Mesothelial cell of epicardium (in vitro differentiated cells): Measurements from ENCODE around the gene FGGY. TPM values are rescaled to one million over a fixed set of nuclear protein-coding genes. Genes with fewer than 3 reads are reported as not detected.

ENCODE experiments used
- DNase-seq, 2 experiments: peaks; one replicate each; pipeline ENCODE4 v3.0.0; 2021; ENCODE audit warnings: low spot score in 2 of 2; ENCODE audit not compliant: unreplicated experiment in 2 of 2
- H3K27ac Mint-ChIP-seq: 2 replicates; pipeline ENCODE4 v1.8.0; 2021; ENCODE audit warnings: mixed read lengths
- H3K27me3 Mint-ChIP-seq: 2 replicates; pipeline ENCODE4 v1.8.0; 2021; ENCODE audit warnings: low read depth, mixed read lengths
- H3K36me3 Mint-ChIP-seq: 2 replicates; pipeline ENCODE4 v1.8.0; 2021; ENCODE audit warnings: mixed read lengths
- H3K4me1 Mint-ChIP-seq: 2 replicates; pipeline ENCODE4 v1.8.0; 2021; ENCODE audit warnings: mixed read lengths
- H3K4me3 Mint-ChIP-seq: 2 replicates; pipeline ENCODE4 v1.8.0; 2021; ENCODE audit warnings: mild to moderate bottlenecking, moderate library complexity, mixed read lengths
- H3K9me3 Mint-ChIP-seq: 2 replicates; pipeline ENCODE4 v1.8.0; 2021; ENCODE audit warnings: mixed read lengths
- total RNA-seq: library from RNA; stranded (reverse); gene quantifications from 3 replicates; pipeline ENCODE4 v1.2.1, GENCODE V29; 2021
- TF ChIP-seq, protein P1 (sequence below): fragments of 200-600 bp; sonication (generic); IDR thresholded peaks from one replicate; pipeline ENCODE4 v1.5.0; 2021; ENCODE audit warnings: antibody characterized with exemption; ENCODE audit not compliant: unreplicated experiment

FGGY gene
- total RNA-seq, 1 donor from 2014 or later, result 21.8 TPM

DNA sequence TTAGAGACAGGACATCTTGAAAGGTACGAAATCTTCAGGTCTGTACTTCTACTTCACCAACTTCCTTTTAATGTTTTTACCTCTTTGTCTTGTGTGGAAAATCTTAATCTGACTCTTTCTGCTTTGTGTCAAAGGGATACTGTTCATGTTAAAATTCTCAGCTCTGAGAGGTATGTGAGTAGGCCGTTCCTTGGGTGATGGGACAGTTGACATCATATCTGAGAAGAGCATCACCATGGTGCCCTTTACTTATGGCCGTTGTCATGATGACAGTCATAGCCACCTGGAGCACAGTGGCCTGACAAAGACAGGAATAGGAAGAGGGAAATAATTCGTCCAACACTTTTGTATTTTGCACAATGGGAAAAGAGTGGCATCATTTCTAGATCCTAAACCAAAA lies 145.6 kb downstream of the FGGY start:
- Mint-ChIP-seq H3K36me3 (no peaks in the 10 kb centered on the region), H3K4me3 (no peak overlapping the region), H3K4me1 (peaks cover 91% of the 10 kb centered on the region), H3K9me3 (peaks cover 6% of the 10 kb centered on the region), H3K27ac (peak overlapping the region; percentile 77), H3K27me3 (no peaks in the 10 kb centered on the region)
- DNase-seq, result no peak
- TF ChIP-seq, protein P1, sequence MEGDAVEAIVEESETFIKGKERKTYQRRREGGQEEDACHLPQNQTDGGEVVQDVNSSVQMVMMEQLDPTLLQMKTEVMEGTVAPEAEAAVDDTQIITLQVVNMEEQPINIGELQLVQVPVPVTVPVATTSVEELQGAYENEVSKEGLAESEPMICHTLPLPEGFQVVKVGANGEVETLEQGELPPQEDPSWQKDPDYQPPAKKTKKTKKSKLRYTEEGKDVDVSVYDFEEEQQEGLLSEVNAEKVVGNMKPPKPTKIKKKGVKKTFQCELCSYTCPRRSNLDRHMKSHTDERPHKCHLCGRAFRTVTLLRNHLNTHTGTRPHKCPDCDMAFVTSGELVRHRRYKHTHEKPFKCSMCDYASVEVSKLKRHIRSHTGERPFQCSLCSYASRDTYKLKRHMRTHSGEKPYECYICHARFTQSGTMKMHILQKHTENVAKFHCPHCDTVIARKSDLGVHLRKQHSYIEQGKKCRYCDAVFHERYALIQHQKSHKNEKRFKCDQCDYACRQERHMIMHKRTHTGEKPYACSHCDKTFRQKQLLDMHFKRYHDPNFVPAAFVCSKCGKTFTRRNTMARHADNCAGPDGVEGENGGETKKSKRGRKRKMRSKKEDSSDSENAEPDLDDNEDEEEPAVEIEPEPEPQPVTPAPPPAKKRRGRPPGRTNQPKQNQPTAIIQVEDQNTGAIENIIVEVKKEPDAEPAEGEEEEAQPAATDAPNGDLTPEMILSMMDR, result no peak

GRCh38 chr1:59443310-59443709 lies 146.4 kb downstream of the FGGY start:
- Mint-ChIP-seq H3K27ac (peak overlapping the region; percentile 95), H3K4me1 (peaks cover 91% of the 10 kb centered on the region)
- no peak for DNase-seq

DNA sequence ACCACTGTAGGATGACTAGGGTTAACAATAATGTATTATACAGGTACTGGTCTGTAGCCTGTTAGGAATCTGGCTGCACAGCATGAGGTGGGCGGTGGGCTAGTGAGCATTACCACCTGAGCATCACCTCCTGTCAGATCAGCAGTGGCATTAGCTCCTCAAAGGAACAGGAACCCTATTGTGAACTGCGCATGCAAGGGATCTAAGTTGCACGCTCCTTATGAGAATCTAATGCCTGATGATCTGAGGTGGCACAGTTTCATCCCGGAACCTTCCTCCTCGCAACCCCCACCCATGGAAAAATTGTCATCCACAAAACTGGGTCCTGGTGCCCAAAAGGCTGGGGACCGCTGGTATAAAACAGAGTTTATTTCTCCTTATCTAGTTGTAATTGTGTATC lies 147.6 kb downstream of the FGGY start:
- TF ChIP-seq, protein P1, result no peak
- peaks cover 6% of the 10 kb centered on the region for H3K9me3 Mint-ChIP-seq
- no peak overlapping the region for H3K4me3 Mint-ChIP-seq
- no peaks in the 10 kb centered on the region for H3K36me3 Mint-ChIP-seq
- H3K4me1 Mint-ChIP-seq, result peaks cover 82% of the 10 kb centered on the region
- H3K27ac Mint-ChIP-seq, result peak overlapping the region; percentile 95
- no peak for DNase-seq
- H3K27me3 Mint-ChIP-seq, result no peaks in the 10 kb centered on the region

More at GRCh38 chr1:59443310-59443709, 146.4 kb downstream of the FGGY start:
- H3K27me3 Mint-ChIP-seq, result no peaks in the 10 kb centered on the region
- TF ChIP-seq, protein P1, result no peak
- no peaks in the 10 kb centered on the region for H3K36me3 Mint-ChIP-seq
- peaks cover 6% of the 10 kb centered on the region for H3K9me3 Mint-ChIP-seq
- no peak overlapping the region for H3K4me3 Mint-ChIP-seq

GRCh38 chr1:59445040-59445439 lies 148.1 kb downstream of the FGGY start:
- no peak overlapping the region for H3K4me3 Mint-ChIP-seq
- H3K36me3 Mint-ChIP-seq, result no peaks in the 10 kb centered on the region
- DNase-seq, result no peak
- no peaks in the 10 kb centered on the region for H3K27me3 Mint-ChIP-seq
- peaks cover 8% of the 10 kb centered on the region for H3K9me3 Mint-ChIP-seq
- peaks cover 77% of the 10 kb centered on the region for H3K4me1 Mint-ChIP-seq
- H3K27ac Mint-ChIP-seq, result peak overlapping the region; percentile 95
- TF ChIP-seq, protein P1, result no peak

GRCh38 chr1:59446257-59446901 lies 149.5 kb downstream of the FGGY start:
- H3K27ac Mint-ChIP-seq, result peak overlapping the region; percentile 95
- H3K27me3 Mint-ChIP-seq, result no peaks in the 10 kb centered on the region
- H3K4me3 Mint-ChIP-seq, result no peak overlapping the region
- TF ChIP-seq, protein P1, result no peak
- peaks cover 66% of the 10 kb centered on the region for H3K4me1 Mint-ChIP-seq
- peaks cover 3% of the 10 kb centered on the region for H3K36me3 Mint-ChIP-seq
- peaks cover 13% of the 10 kb centered on the region for H3K9me3 Mint-ChIP-seq
- DNase-seq, result no peak
